Measurements from ENCODE around the gene GADD45B.
"Not testable (repeated sequence)": the region's sequence is repeated elsewhere in the genome, so short reads cannot be mapped to it uniquely, and the experiment has no call there.

Gene GADD45B

DNA sequence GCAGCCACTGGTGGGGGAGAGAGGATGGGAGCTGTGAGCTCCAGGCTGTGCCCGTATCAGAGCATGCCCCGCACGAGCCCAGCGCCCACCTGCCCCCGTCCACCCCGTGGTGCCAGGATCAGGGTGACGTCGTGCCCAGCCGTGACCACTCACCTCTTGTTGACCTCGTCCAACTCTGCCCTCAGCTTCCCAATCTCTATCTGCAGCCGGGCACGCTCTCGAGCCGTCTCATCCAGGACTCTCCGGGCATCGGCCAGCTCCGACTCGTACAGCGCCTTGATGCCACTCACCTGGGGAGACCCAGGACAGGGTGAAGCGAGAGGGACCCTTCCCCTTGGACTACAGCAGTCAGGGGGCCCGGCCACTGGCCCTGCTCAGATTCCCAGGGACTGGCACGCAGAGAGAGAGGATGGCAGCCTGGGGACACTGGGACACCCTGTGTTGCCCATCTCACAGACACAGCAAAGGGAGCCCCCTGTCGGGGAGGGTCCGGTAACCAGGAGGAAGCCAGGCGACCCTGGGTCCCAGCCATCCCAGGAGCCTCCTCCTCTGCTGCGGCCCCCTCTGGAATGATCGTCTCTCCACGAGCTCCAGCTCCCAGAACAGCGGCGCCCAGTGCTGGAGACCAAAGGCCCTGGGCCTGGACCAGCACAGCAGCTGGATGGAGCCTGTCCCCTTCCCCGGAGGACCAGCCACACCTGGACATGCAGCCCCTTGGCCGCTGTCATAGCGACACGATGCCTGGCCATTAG, 31.5 kb upstream of the GADD45B start:
- DNase-seq (ENCODE audit: low read depth), result no peak

DNA sequence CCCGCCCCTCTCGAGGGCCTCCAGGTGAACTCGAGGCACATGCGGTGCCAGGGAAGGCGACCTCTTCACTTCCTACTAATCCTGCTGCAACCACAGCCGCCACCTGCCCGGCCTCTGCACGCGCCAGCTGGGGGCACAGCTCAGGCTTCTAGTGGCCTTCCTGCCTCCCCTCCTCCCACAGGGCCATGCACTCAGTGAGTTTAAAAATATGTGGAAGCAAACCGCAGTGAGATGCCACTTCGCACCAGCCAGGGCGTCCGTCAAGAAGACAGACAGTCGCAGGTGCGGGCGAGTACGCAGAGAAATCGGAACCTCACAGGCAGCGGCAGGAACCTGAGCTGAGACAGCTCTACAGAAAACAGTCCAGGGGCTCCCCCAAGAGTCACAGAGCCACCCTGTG, 29.5 kb upstream of the GADD45B start:
- no peak for DNase-seq (ENCODE audit: low read depth)

- DNase-seq (ENCODE audit: low read depth), result no peak
Observed at GRCh38 chr19:2449019-2449418, 26.9 kb upstream of the GADD45B start.

DNA sequence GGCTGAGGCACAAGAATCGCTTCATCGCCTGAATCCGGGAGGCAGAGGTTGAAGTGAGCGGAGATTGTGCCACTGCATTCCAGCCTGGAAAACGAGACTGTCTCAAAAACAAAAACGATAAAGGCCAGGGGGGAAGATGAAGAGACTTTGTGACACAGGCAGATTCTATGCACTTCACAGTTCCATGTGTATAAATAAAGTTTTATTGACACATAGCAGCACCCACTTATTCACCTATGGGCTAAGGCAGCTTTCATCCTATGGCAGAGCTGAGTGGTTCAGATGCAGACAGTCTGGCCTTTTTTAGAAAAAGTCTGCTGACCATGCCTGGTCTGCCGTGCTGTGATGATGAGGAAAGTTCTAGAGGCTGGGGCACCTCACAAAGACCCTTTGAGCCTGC, 24.8 kb upstream of the GADD45B start:
- no peak for DNase-seq (ENCODE audit: low read depth)

DNA sequence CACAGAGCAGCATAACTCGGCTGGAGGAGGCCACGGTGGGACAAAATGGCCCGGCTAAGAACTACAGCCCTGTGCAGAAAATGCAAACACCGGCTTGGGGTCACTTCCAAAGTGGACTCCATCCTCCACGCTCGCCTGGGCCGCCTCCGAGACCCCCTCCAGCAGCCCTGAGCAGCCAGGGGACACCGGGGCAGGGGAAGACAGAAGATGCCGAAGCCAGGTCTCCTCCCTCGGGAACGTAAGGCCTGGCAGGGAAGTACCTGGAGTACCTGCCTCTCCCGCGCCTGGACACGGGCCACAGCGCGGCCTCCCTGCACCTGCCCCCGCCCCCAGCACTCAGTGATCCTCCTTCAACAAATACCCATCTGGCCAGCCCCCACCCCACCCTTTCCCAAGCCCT, 24.2 kb upstream of the GADD45B start:
- no peak for DNase-seq (ENCODE audit: low read depth)

DNA sequence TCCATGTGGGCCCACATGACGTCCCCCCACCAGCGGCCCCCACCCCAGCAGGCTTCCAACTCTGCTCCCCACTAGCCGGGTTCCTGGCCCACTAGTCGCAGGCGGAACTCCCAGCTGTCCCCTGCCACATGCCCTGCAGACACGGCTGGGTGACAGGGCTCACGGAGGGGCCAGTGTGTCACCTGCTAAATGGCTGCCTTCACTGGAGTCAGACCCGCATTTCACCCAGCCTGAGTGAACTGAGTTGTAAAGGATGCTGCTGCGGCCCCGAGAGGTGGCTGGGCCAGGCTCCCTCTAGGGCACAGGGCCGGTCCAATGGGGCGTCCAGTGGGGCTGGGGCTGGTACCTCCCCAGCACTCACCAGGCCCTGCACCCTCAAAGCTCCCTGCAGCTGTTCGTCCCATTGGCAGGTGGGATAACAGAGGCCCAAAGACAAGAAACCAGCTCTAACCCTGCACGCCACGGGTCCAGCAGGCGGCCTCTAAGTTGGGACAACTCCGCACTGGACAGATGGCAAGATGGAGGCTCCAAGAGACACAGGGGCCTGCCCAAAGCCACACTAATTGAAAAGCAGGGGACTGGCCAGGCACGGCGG, 22.4 kb upstream of the GADD45B start:
- no peak for DNase-seq (ENCODE audit: low read depth)

GRCh38 chr19:2454199-2454961, 21.5 kb upstream of the GADD45B start:
- DNase-seq (ENCODE audit: low read depth), result no peak

DNA sequence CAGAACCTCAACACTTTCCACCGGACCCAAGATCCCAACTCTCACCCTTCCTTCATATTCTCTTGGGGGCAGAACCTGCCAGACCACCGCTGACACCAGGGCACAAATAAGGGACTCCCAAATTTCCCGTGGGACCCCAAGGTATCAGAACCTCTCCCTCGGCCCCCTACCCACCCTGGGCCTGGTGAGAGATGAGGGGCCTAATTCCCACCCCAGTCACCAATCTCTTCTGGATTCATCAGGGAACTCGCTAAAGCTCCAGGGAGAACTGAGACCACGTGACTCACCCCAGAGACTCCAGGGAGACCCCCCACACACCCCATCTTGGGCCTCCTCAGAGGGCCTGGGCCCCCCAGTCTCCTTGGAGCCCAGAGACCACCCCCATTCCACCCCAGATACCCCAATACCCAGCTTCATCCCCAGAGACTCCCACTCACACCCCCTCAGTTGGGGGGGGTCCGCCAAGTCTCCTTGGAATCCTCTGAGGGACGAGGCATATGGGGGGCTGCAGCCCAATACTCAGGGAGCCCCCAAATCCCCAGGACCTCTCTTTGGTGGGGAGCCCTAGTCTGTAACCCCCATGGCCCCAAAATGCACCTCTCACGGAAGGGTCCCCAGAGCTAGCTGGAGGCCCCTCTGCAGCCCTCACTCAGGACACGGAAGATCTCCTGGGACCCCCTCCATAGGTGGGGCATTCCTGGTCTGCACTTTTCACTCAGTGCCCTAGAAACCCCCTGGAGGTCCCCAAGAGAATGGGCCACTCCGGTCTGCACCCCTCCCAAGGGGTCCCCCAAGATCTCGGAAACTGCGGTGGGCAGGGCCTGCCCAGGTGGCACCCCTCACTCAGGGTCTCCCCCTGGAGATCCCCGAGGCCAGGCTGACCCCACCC, 20.7 kb upstream of the GADD45B start:
- DNase-seq (ENCODE audit: low read depth), result no peak

- DNase-seq (ENCODE audit: low read depth), result peak; percentile 39
Observed at GRCh38 chr19:2455851-2456570, 19.9 kb upstream of the GADD45B start.

DNA sequence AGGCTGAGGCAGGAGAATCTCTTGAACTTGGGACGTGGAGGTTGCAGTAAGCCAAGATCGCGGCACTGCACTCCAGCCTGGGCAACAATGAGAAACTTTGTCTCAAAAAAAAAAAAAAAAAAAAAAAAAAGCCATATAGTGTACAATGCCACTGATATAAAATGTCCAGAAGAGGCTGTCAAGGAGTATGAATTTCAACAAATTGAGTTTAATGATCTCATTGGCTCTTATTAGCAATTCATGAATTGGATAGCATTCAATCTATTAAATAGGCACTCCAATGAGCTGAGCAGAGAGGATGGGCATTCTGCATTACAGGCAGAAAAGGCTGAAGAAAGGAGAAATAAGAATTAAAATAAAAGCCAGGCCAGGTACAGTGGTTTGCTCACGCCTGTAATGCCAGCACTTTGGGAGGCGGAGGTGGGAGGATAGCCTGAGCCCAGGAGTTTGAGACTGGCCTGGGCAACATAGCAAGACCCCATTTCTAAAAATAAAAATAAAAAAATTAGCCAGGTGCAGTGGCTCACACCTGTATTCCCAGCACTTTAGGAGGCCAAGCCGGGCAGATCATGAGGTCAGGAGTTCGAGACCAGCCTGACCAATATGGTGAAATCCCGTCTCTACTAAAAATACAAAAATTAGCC, 18.4 kb upstream of the GADD45B start:
- no peak for DNase-seq (ENCODE audit: low read depth)

DNA sequence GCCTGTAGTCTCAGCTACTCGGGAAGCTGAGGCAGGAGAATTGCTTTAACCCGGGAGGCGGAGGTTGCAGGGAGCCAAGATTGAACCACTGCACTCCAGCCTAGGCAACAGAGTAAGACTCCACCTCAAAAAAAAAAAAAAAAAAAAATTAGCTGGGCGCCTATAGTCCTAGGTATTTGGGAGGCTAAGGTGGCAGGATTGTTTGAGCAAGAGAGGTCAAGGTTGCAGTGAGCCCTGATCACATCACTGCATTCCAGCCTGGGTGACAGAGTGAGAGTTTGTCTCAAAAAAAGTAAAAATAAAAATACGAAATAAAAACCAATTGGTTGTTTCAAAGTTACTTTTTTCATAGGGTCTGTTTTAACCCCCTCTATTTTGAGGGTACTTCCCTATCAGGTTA, 17.9 kb upstream of the GADD45B start:
- no peak for DNase-seq (ENCODE audit: low read depth)

GRCh38 chr19:2458776-2459175, 17.2 kb upstream of the GADD45B start:
- not testable (repeated sequence) for DNase-seq (ENCODE audit: low read depth)

DNA sequence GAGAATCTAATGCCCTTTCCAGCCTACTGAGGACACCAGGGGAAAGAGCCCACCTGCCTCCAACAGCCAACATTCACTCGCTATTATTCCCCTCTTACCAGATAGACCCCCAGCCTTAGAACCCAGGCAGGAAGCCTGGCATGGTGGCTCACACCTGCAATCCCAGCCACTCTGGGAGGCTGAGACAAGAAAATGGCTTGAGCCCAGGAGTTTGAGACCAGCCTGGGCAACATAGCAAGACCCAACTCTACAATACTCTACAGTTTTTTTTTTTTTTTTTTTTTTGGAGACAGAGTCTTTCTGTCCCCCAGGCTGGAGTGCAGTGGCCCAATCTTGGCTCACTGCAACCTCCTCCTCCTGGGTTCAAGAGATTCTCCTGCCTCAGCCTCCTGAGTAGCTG, 15.7 kb upstream of the GADD45B start:
- DNase-seq (ENCODE audit: low read depth), result no peak

DNA sequence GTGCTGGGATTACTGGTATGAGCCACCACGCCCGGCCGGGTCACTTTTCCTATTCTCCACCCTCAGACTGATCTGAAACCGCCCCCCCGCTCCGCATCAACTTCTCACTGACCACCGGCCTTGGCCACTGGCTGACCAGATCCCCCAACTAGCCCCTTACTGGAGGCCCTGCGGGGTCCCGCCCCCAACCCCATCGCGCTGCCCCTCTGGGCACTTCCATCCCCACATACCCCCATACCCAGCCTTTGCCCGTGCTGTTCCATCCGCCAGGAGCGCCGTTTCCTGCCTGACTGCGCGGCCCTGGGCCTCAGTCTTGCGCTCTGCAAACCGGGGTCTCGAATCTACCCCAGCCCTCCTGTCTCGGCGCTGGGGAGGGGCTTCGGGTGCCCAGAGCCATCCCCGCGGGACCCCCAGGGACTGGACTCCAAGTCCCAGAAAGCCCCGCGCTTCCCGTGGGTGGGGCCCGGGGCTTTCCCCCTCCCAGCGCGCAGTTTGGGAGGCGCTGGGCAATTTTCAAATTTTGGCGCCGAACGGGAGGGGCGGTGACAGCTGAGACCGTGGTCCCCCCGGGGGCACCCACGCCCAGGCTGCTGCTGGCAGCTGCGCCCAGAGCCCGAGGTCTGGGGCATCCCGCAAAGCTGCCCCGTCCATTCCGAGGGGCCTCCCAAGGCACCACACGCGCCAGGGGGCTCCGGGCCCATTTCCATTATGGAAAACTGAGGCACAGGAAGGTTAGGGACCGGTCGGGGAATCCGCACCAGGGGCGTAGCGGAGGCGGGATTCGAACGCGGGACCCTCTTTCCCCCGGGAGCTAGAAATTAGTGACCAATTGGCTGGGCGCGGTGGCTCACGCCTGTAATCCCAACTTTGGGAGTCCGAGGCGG, 13.9 kb upstream of the GADD45B start:
- peak; percentile 47 for DNase-seq (ENCODE audit: low read depth)

DNA sequence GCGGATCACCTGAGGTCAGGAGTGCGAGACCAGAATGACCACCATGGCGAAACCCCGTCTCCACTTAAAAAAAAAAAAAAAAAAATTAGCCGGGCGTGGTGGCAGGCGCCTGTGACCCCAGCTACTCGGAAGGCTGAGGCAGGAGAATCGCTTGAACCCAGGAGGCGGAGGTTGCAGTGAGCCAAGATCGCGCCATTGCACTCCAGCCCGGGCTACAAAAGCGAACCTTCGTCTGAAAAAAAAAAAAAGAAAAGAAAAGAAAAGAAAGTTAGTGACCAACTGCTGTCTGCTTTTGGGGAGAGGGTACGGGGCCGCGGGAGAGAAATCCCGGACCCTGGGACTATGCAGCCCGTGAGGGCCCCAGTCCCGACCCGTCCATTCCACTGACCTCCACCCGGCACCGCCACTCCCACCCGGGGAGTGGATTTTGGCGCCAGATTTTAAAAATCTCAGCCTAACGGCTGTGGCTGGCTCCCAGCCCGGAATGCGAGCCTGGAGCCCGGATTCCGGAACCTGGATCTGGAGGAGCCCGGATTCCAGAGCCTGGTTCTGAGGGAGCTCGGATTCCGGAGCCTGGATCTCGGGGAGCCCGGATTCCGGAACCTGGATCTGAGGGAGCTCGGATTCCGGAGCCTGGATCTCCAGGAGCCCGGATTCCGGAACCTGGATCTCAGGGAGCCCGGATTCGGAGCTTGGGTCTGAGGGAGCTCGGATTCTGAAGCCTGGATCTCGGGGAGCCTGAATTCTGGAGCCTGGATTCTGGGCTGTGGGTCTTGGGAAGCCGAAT, 13.1 kb upstream of the GADD45B start:
- no peak for DNase-seq (ENCODE audit: low read depth)

DNA sequence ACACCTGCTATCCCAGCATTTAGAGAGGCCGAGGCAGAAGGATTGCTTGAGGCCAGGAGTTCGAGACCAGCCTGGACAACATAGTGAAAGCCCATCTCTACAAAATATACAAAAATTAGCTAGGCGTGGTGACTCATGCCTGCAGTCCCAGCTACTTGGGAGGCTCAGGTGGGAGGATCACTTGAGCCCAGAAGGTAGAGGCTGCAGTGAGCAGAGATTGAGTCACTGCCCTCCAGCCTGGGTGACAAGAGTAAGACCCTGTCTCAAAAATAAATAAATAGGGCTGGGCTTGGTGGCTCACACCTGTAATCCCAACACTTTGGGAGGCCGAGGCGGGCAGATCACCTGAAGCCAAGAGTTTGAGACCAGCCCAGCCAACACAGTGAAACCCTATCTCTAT, 12.2 kb upstream of the GADD45B start:
- not testable (repeated sequence) for DNase-seq (ENCODE audit: low read depth)

DNA sequence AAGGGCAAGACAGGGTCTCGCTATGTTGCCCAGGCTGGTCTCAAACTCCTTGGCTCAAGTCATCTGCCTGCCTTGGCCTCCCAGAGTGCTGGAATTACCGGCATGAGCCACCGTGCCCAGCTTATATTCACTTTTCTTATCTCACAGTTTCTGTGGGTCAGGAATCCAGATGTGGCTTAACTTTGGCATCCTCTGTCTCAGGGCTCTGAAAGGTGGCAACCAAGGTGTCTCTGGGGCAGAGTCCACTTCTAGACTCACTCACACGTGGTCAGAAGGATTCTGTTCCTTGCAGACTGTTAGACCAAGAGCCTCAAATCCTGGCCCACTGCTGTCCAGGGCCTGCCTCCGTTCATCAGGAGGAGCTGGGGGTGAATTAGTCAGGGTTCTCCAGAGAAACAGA, 11.5 kb upstream of the GADD45B start:
- no peak for DNase-seq (ENCODE audit: low read depth)

- no peak for DNase-seq (ENCODE audit: low read depth)
Observed at GRCh38 chr19:2468596-2468995, 7.3 kb upstream of the GADD45B start.

Data from activated T-helper 9 cell treated with anti-CD3 and anti-CD28 coated beads, Interleukin-2, amount 50 U/mL, for 16 hours (primary cell).